Activated naive CD4-positive, alpha-beta T cell (primary cell): ENCODE results near the gene ABI3.

Source experiments
- DNase-seq, 4 experiments: peaks; one replicate each; lab custom pipeline; 2025; lab: John Stamatoyannopoulos, UW

The ABI3 gene

DNA sequence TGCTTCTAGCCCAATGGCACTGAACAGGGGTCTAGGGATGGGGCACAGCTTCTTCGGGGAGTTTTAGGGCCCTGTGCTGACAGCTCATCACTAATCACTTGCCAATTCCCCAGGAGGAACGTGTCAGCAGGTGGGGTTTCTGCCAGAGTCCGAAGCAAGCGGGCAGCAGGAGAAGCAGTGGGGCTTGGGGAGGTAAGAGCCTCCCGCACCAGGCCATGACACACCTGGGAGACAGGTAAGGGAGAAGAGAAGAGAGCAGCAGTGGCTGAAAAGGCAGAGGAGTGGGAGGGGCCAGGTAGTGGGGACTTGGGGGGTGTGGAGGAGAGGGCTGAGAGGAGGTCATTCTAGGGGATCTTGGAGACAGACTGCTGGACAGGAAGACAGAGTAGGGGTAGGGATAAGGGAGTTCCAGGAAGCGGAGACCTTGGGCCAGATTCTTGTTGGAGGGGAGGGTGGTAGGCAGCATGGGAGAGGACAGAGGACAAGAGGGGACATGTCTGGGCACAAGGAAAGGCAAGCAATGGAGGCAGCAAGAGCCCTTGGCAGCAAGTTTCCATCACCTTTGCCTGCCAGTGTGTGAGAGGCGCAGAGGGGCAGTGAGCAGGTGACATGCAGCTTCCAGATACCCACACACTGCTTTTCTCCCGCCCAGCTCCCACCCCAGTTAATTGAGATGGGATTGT is 15.2 kb downstream of the ABI3 start:
- DNase-seq: no peak

DNA sequence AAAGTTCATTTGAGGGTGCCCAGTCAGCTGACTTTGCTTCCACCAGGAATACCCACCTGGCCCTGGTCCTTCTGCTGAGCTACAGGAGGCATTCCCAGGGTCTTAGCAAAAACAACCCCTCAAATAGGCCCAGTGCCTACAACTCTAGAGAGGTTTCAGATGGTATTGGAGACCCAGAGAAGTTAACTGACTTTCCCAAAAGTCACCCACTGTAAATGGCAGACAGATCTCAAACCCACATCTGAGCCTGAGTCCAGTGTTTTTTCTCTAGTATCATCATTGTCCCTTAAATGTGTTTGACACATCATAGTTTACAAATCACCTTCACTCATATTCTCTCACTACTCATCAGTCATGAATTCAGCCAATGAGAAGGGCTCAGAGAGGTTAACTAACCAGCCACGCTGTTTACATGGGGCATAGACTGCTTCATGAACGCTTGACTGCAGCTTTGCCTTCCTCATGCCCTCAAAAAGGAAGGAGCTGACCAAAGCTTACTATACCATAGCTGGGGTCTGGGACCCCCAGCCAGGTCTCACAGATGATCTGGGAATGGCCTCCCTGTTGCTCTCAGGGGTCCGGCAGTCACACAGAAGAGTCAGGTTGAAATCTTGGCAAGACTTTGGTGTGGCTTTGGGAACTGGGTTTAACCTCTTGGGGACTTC is 16.4 kb downstream of the ABI3 start:
- no peak for DNase-seq

DNA sequence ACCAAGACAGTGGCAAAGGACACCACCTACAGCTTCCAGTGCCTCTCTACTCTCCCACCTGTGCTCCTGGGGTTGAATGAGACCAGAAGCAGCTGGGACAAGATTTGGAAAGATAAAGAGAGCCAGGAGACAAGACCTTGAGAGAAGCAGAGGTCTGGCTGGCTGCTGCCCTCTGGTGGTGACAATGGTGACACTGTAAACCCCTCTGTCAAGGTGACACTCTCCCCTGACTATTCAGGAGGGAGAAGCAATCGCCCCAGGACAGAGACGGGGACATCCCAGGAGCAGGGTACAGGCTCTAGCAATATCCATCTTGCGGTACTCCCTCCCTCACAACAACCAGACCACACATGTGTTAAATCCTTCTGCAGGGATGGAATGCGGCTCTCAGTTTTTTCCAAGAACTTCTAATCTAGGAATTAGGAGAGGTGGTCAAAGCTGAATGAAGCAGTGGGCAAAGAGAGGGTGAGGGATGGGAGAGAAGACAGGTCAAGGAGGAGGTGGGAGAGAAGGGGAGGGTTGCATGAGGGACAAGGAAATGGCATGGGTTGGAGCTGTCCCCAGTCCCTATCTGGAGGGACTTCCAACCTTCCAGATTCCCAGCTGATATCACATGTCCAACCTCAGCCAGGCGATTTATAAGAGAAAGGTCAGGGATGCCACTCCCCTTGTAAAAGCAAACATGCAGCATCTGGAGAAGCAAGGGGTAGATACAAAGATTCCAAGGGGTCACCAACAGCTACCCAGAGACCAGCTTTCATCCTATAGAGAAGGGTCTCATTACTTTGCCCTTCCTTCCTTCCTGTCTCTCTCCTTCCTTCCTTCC is 17.1 kb downstream of the ABI3 start:
- DNase-seq: peak; percentile 37 to 72 (median 62)

DNA sequence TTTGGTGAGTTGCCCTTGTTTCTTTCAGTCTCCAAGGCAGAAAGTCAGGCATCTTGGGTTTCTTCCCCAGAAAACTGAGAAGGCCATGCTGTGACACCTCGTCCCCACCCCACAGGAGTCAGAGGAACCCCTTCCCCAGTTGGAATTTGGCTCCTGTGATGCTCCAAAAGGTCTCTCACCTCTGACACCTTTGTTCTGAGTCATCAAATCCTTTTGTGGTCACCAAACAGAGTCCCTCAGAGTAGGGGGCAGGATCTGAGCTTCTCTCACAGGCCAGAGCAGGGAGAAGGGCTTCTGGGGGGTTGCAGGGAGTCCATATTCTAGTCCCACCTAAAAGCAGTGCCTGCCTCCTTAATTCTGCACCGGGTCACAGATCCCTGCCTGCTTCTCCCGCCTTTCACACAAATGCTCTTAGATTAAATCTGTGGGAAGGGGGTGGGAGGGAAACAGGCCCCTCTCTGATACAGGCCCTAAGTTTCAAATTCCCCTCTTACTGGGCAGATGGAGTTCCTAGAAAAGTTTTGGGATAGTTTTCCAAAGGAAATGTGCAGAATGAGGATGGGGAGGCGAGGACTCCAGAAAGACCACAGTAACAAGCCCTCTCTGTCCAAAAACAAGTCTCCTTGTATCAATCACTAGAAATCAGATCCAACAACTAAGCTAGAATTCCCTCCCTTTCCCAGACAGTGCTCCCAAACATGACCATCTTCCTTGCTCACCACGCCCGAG is 18.7 kb downstream of the ABI3 start:
- no peak for DNase-seq

DNA sequence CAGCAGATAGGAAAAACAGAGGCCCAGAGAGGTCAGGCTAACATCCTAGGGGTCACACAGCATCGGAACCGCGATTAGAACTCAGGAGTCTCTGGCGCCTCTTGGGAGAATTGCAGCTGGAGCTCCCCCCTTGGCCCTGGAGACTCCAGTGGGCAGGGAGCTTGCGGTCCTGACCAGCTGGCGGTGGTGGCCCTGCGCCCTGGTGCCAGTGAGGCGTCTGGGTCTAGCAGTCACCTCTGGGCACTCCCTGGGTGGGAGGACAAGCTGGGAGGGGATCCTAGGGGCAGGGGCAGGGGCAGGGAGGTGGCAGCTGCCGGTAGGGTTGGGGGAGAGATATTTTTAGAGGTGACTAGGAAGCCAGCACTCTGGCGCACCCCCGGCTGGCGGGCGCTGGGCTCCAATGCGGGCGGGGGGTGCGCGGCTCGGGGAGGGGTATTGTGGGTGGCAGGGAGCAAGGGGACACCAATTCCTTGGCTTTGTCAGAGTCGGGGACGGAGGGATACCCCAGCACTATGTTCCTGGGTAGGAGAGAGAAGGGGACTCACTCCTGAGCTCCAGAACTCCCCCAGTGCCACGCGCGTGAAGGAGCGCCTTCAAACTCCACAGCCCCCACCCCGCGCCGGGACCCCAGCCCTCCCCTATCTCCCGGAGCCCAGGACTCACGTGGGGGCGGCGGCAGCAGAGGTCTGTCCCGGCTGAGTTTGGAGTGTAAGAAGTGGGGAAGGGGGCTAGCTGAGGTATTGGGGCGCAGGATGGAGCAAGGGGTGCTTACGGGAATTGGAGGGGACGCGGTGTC is 19.5 kb downstream of the ABI3 start:
- DNase-seq: no peak

DNA sequence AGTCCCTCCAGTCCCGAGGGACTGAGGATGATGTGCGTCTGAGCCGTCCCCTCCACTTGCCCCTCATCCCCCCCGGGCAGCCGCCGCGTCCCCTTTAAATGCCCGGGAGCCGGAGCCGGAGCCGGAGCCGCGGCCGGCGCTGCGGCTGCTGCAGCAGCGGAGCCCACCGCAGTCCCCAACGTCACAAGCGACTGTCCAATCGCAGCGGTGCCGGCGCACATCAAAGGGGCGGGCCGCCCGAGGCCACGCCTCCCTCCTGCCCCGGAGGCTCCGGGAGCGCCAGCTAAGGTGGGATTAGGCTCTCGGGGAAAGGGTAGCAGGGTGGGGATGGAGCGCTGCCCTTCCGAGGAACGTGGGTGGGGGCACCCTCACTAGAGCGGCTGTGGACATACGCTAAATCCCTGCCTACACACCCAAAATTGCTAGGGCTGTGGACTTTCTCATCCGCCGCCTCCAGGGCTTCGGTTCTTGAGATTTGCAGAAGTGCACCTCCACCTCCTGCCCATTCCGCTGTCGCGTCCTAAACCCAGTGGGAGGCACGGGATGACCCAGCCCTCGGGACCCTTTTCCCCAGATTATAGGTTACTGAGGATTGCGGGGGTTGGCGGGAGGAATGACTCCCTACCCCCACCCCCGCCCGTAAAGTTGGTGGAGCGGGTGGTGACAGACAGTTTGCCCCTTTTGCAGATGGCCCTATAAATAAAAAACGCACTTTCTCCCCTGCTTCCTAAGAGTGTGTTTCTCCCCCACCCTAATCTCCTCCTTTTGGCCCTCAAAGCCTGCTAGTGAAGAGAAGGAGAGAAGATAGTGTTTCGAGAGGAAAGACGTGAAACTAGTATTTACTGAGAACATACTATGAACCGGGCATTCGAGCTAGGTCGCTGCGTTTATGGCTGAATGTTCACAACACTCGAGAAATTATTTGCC is 20.4 kb downstream of the ABI3 start, which contains the start of gene PHOSPHO1:
TSS of gene PHOSPHO1 (minus strand) at position 152 of the 927 bp plus-strand sequence. CDS start 4,096 bp downstream, outside the sequence.
- peak; percentile 58 to 80 (median 62) for DNase-seq

DNA sequence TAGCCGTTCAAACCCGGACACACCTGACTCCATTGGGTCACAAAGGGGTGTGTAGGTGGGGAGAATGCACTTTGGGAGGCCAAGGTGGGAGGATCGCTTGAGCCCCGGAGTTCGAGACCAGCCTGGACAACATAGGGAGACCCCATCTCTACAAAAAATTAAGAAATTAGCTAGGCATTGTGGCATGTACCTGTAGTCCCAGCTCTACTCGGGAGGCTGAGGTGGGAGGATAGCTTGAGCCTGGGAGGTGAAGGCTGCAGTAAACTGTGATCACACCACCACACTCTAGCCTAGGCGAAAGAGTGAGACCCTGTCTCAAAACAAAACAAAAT is 21.0 kb downstream of the ABI3 start:
- no peak for DNase-seq

DNA sequence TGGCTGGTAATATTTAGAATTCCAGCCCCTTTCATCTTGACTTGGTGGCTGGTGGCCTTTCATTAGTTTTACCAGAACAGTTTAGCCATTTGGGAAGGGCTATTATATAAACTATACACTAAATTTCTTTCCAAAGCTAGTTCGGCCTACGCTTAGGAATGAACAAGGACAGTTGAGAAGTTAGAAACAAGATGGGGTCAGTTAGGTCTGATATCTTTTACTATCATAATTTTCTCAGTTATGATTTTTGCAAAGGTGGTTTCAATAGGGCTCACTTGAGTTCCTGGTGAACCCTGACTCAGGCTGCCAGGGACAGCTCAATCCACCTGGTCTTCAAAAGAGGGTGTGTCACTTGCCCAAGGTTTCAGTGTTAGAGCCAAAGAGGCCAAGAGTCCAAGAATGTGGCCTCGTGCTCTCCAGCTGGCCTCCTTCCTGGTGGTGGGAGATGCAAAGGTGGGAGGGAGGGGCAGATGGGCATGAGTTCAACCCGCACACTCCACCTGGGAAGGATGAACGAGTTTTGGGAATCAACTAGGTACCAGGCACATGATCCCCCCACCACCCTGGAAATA is 24.1 kb downstream of the ABI3 start:
- DNase-seq: no peak

DNA sequence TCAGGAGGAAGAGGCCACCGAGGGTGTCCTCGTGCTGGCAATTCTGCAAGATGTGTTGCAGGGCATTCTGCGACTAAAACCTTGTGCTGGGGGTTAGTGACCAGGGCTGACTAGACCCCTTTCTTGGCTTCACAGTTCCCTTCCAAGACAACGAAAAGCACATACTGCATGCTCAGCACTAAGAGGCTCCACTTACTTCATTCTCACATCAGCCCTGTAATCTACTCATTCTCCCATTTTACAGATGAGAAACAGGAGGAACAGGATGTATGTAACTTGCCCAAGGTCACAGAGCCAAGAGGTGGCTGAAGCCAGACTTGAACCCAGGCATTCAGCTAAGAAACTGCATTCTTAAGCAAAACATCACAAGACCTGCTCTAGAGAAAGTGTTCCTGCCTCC is 25.4 kb downstream of the ABI3 start:
- no peak for DNase-seq

DNA sequence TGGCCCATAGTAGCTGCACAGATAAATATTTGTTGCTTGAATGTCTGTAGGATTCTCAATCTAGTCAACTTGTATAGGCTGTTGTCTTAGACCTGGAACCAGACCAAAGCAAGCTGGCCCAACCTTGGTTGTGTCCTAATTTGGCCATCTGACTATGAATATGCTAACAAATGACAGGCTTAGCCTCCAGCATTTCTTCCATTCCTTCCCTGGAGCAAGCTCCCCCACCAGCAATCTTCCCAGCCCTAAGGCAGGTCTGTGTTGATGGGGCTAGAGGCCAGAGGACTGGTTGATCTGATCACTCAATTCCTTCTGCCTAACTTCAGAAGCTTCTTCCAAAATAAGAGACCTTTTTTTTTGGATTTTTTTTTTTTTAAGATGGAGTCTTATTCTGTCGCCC is 29.5 kb downstream of the ABI3 start:
- no peak for DNase-seq

DNA sequence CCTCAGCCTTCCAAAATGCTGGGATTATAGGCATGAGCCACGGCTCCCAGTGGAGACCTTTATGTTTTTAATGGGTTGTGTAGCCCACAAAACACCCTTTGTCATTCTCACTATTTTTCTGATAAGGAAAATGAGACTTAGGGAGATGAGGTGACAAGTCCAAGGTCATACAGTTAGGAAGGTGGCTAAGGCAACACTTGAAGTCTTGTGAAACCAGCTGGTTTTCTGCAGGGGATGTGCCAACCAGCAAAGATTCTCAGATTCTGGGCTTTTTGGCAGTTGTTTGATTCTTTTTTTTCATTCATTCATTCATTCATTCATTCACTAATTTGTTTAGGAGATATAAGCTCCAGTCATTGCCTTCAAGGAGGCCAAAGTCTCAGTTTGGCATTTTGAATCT is 30.1 kb downstream of the ABI3 start:
- no peak for DNase-seq

DNA sequence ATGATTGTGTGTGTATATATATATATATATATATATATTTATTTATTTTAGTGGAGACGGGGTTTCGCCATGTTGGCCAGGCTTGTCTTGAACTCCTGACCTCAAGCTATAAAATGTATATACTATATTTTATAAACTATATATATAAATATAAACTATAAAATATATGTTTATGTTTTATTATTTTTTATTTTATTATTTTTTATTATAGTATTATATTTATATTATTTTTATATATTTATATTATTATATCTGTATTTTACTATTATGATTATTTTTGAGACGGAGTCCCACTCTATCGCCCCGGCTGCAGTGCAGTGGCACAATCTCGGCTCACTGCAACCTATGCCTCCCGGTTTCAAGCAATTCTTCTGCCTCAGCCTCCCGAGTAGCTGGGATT is 30.5 kb downstream of the ABI3 start:
- DNase-seq: no peak

DNA sequence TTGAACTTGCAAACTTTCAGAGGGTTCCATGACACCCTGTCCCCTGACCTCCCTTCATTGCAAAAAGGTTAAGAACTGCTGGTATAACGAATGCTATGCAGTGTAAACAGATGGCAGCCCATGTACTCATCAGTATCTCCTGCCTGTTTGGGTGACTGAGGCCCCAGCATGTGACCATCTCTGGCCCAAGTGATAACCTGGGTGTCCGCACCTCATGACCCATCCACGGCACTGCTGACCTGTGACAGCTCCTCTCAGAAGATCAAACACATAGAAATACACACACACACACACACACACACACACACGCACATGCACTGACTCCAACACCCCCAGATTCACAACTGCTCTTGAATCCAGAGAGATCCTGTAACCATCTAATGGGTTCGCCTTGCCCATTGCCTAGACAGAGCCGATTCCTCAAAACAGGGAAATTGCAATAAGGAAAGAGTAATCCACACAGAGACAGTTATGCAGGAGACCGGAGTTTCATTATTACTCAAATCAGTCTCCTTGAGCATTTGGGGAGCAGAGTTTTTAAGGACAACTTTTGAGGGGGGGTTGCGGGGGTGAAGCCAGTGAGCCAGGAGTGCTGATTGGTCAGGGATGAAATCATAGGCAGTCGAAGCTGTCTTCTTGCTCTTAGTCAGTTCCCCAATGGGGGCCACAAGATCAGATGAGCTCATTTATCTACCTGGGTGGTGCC is 31.3 kb downstream of the ABI3 start:
- DNase-seq: no peak

DNA sequence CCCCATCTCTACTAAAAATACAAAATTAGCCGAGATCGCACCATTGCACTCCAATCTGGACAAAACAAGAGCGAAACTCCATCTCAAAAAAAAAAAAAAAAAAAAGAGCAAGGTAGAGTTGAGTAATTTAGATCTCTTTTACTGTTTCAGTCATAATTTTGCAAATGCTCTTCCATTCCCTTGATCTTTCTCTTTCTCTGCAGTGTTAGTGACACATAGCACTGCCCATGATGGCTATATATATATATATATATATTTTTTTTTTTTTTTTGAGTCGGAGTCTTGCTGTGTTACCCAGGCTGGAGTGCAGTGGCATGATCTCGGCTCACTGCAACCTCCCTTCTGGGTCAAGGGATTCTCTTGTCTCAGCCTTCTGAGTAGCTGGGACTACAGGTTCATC is 32.3 kb downstream of the ABI3 start:
- no peak for DNase-seq

DNA sequence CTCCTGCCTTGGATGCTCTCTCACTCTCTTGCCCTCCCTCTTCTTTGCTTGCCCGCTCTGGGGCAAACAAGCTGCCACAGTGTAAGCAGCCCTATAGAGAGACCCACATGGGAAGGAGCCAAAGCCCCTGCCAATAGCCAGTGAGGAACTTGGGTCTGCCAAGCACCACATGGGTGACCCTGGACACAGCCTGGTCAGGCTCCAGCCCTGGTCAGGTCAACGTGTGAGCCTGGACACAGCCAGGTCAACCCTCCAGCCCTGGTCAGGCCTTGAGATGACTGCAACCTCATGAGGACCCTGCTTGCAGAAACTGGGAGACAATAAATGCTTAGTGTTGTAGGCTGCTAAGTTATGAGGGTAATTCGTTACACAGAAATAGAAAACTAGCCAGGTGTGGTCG is 34.3 kb downstream of the ABI3 start:
- DNase-seq: no peak

DNA sequence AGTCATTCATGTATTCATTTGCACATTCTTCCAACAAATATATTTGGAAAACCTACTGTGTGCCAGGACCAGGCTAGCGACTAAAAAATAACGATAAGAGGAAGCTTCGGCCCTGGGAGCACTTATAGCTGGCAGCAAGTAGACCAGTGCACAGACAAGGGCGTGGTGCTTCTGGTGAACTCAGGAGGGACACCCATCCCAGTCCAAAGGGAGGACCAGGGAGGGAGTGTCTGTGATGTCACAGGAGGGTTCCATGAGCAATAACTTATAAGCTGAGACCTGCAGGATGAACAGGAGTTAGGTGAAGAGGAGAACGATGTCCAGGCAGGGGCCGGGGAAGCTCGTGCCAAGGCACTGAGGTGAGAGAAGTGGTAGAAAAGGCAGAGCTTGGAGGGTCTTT is 37.4 kb downstream of the ABI3 start:
- no peak for DNase-seq

DNA sequence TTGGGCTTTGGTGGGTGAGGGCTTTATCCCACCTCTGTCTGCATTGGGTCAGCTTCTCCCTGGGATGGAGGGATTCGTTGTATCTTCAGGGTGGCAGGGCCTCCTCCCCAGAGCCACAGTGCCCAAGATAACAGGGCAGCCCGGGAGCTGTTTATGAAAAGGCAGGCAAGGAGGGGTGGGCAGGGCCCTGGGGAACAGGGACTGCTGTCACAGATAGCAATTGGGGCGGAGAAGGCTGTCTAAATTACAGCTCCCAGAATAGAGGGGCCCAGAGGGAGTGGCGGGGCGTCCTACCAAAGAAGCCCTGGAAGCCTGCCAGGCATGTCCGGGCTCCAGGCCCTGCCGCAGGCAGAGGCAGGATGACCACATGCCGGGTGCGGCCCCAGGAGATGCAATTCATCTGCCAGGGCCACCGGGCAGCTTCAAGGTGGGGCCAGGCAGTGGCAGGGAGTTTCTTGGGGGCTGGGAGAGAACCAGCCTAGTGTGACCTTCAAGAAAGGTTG is 38.8 kb downstream of the ABI3 start:
- no peak for DNase-seq

DNA sequence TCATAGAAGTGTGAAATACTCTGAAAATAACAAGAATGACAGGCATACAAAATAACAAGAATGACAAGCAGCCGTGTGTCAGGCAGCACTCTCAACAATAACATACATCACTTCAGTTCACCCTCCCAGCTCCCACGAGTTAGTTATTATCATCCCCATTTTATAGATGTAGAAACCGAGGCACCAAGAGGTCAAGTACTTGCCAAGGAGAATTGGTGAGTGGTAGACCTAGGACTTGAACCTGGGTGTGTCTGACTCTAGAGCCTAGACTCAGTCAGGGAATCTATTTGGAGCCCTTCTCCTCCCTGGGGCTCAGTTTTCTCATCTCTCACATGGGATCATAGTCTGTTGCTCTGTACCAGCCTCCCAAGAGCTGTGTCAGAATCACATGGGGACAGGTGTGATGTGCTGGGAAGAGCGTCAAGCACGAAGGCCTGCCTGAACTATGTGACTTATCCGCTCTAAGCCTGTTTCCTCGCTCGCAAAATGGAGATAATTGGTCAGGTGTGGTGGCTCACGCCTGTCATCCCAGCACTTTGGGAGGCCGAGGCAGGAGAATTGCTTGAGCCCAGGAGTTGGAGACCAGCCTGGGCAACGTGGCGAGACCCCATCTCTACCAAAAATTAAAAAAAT is 39.5 kb downstream of the ABI3 start:
- no peak for DNase-seq
